GM21825 (cell line): ENCODE measurements around the gene HECW1.
"Not testable (repeated sequence)": the region's sequence is repeated elsewhere in the genome, so short reads cannot be mapped to it uniquely, and the experiment has no call there.

Experiments used
- ATAC-seq: cut with Tn5 transposase; IDR thresholded peaks from one replicate; pipeline ENCODE4 v1.9.1; 2021; ENCODE audit warnings: mild to moderate bottlenecking, moderate library complexity; ENCODE audit not compliant: unreplicated experiment

Gene HECW1

GRCh38 chr7:43345696-43346095 is 233.2 kb downstream of the HECW1 start:
- not testable (repeated sequence) for ATAC-seq

- ATAC-seq, result no peak
Observed at GRCh38 chr7:43351683-43352082, 239.2 kb downstream of the HECW1 start.

GRCh38 chr7:43353902-43354301 is 241.5 kb downstream of the HECW1 start:
- ATAC-seq, result no peak

- no peak for ATAC-seq
Observed at GRCh38 chr7:43362652-43363034, 250.2 kb downstream of the HECW1 start.

GRCh38 chr7:43363035-43363791 is 250.8 kb downstream of the HECW1 start:
- ATAC-seq, result no peak

- no peak for ATAC-seq
Observed at GRCh38 chr7:43364391-43364790, 251.9 kb downstream of the HECW1 start.

GRCh38 chr7:43372676-43373355 is 260.4 kb downstream of the HECW1 start:
- ATAC-seq, result no peak

GRCh38 chr7:43377196-43377960 is 264.9 kb downstream of the HECW1 start:
- no peak for ATAC-seq

GRCh38 chr7:43379210-43379609 is 266.8 kb downstream of the HECW1 start:
- no peak for ATAC-seq

GRCh38 chr7:43384616-43385308 is 272.3 kb downstream of the HECW1 start:
- no peak for ATAC-seq

GRCh38 chr7:43385309-43385680 is 272.8 kb downstream of the HECW1 start:
- ATAC-seq, result no peak

- ATAC-seq, result no peak
Observed at GRCh38 chr7:43385856-43386255, 273.4 kb downstream of the HECW1 start.

- no peak for ATAC-seq
Observed at GRCh38 chr7:43387932-43388331, 275.5 kb downstream of the HECW1 start.

- no peak for ATAC-seq
Observed at GRCh38 chr7:43390576-43390975, 278.1 kb downstream of the HECW1 start.

GRCh38 chr7:43391518-43391917 is 279.1 kb downstream of the HECW1 start:
- no peak for ATAC-seq

- ATAC-seq, result no peak
Observed at GRCh38 chr7:43392638-43393330, 280.3 kb downstream of the HECW1 start.

GRCh38 chr7:43394441-43395130 is 282.1 kb downstream of the HECW1 start:
- no peak for ATAC-seq

- no peak for ATAC-seq
Observed at GRCh38 chr7:43395351-43395750, 282.9 kb downstream of the HECW1 start.

GRCh38 chr7:43396187-43396740 is 283.8 kb downstream of the HECW1 start:
- no peak for ATAC-seq

GRCh38 chr7:43398831-43399230 is 286.4 kb downstream of the HECW1 start:
- no peak for ATAC-seq
